ENCODE measurements around the gene PEAK3. TPM values are rescaled to one million over a fixed set of nuclear protein-coding genes. Genes with fewer than 3 reads are reported as not detected.

PEAK3 gene
- total and polyA plus RNA-seq, 9 of the 15 experiments (the other 6 are each of a cell fraction or from before 2014, with no cell fraction given), result 0.07 to 0.40 TPM; not detected in 7

GRCh38 chr19:2269244-2270156 is 12.5 kb downstream of the PEAK3 start (continued):
- peak; percentile 87 for TF ChIP-seq U2AF1 (optimal IDR thresholded peaks at IDR 0.05; ENCODE audit: low read depth, low read length)
- no peak for TF ChIP-seq IRF9 (tag; IDR thresholded peaks at IDR 0.05)
- TF ChIP-seq PCBP2 (IDR thresholded peaks at IDR 0.05; ENCODE audit: low read depth, low read length, poor library complexity, severe bottlenecking), result peak; percentile 87
- TF ChIP-seq NCOR1 (IDR thresholded peaks at IDR 0.05), result no peak
- 0 out of 2 replicates have a peak, but pooled peaks have one; percentile 17 for TF ChIP-seq DPF2 (IDR thresholded peaks at IDR 0.05)
- TF ChIP-seq CBFA2T2 (conservative IDR thresholded peaks at IDR 0.05), result no peak
- no peak for TF ChIP-seq ZNF41 (CRISPR knock-in tag; conservative IDR thresholded peaks at IDR 0.05)
- TF ChIP-seq HNRNPUL1 (IDR thresholded peaks at IDR 0.05; ENCODE audit: low read length), result no peak
- TF ChIP-seq ZNF644 (tag; IDR thresholded peaks at IDR 0.05; ENCODE audit: low read depth), result peak; percentile 92
- peak; percentile 94 for TF ChIP-seq ZNF395 (CRISPR knock-in tag; IDR thresholded peaks at IDR 0.05)
- TF ChIP-seq HDAC2 (IDR thresholded peaks at IDR 0.05), result no peak; the same call in 1 of the 2 replicates
- no peak for TF ChIP-seq ZNF583 (CRISPR knock-in tag; IDR thresholded peaks at IDR 0.05)
- TF ChIP-seq KDM5B (IDR thresholded peaks at IDR 0.05; ENCODE audit: insufficient replicate concordance, low read depth, low read length), result peak; percentile 97
- TF ChIP-seq GABPA (tag; conservative IDR thresholded peaks at IDR 0.05; ENCODE audit: low read depth), result peak; percentile 58
- TF ChIP-seq MAFF (IDR thresholded peaks at IDR 0.05; ENCODE audit: low read length), result no peak
- TF ChIP-seq TEAD2 (tag; IDR thresholded peaks at IDR 0.05), result no peak
- TF ChIP-seq MCM2 (IDR thresholded peaks at IDR 0.05; ENCODE audit: low read depth), result no peak
- TF ChIP-seq, protein P1, sequence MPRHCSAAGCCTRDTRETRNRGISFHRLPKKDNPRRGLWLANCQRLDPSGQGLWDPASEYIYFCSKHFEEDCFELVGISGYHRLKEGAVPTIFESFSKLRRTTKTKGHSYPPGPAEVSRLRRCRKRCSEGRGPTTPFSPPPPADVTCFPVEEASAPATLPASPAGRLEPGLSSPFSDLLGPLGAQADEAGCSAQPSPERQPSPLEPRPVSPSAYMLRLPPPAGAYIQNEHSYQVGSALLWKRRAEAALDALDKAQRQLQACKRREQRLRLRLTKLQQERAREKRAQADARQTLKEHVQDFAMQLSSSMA (CRISPR knock-in tag; IDR thresholded peaks at IDR 0.05), result peak; percentile 69; the same call in 1 of the 2 replicates
- TF ChIP-seq ZNF121 (CRISPR knock-in tag; conservative IDR thresholded peaks at IDR 0.05), result no peak
- TF ChIP-seq STAT5A (IDR thresholded peaks at IDR 0.05; ENCODE audit: borderline replicate concordance, low read length), result no peak
- no peak for TF ChIP-seq ZNF3 (CRISPR knock-in tag; IDR thresholded peaks at IDR 0.05)
- no peak for TF ChIP-seq ZNF561 (CRISPR knock-in tag; conservative IDR thresholded peaks at IDR 0.05)
- TF ChIP-seq ZBTB5 (IDR thresholded peaks at IDR 0.05), result 0 out of 2 replicates have a peak, but pooled peaks have one; percentile 25
- TF ChIP-seq ZNF589 (CRISPR knock-in tag; IDR thresholded peaks at IDR 0.05; ENCODE audit: low read depth), result peak; percentile 97
- no peak for TF ChIP-seq ZNF507 (tag; conservative IDR thresholded peaks at IDR 0.05)
